Measurements from ENCODE around the gene CACNA1C.

CACNA1C gene

DNA sequence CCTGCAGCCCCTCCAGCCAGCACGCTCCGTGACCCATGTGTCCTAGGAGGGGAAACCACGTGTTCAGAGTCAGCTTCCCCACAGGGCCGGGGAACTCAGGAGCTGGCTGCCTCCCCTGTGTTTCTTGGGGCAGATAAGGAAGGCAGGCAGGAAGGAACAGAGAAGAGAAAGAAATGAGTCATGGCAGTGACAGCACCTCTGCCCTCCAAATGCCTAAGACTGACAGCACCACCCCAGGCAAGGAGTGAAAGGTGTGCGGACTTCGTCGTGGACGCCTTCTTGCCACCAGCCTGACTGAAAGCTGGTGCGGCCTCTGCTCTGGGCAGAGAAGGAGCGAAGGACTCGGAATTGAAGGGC is 575.0 kb downstream of the CACNA1C start:
- no peak for DNase-seq (ENCODE audit: low spot score)
- TF ChIP-seq, protein P1, sequence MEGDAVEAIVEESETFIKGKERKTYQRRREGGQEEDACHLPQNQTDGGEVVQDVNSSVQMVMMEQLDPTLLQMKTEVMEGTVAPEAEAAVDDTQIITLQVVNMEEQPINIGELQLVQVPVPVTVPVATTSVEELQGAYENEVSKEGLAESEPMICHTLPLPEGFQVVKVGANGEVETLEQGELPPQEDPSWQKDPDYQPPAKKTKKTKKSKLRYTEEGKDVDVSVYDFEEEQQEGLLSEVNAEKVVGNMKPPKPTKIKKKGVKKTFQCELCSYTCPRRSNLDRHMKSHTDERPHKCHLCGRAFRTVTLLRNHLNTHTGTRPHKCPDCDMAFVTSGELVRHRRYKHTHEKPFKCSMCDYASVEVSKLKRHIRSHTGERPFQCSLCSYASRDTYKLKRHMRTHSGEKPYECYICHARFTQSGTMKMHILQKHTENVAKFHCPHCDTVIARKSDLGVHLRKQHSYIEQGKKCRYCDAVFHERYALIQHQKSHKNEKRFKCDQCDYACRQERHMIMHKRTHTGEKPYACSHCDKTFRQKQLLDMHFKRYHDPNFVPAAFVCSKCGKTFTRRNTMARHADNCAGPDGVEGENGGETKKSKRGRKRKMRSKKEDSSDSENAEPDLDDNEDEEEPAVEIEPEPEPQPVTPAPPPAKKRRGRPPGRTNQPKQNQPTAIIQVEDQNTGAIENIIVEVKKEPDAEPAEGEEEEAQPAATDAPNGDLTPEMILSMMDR (IDR thresholded peaks at IDR 0.05; ENCODE audit: extremely low read depth, missing control alignments): no peak

DNA sequence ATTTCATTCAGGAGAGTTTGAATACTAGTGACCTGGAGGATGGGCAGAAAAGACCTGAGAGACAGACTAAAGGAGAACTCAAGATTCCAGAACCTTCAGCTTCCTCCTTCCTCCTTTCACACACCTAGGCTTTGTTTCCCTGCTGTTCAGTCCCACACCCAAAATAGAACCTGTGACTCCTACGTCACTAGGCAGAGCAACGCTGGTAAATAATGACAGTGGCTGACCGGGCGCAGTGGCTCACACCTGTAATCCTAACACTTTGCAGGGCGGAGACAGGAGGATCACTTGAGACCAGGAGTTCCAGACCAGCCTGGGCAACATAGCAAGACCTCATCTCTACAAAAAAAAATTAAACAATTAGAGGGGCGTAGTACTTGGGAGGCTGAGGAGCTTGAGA is 575.6 kb downstream of the CACNA1C start:
- DNase-seq (ENCODE audit: low spot score): no peak
- TF ChIP-seq, protein P1 (IDR thresholded peaks at IDR 0.05; ENCODE audit: extremely low read depth, missing control alignments): no peak

DNA sequence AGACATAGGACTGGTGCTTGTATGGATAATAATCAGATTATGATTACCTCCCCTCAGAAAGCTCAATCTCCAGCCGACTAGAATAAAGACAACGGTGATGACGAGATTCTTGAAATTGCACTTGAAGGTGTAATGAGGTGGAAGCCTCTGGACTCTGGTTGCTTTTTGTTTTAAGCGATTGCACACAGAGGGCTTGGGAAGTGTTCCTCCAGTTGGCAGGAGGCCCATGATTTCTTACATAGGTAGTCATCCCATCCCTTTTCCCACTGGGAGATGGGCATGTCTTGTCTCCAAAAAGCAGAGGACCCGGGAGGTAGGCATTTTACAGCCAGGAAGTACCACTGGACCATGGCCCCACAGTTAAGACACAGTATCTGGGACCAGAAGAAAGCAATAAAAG is 576.3 kb downstream of the CACNA1C start:
- TF ChIP-seq, protein P1 (IDR thresholded peaks at IDR 0.05; ENCODE audit: extremely low read depth, missing control alignments): no peak
- DNase-seq (ENCODE audit: low spot score): no peak

DNA sequence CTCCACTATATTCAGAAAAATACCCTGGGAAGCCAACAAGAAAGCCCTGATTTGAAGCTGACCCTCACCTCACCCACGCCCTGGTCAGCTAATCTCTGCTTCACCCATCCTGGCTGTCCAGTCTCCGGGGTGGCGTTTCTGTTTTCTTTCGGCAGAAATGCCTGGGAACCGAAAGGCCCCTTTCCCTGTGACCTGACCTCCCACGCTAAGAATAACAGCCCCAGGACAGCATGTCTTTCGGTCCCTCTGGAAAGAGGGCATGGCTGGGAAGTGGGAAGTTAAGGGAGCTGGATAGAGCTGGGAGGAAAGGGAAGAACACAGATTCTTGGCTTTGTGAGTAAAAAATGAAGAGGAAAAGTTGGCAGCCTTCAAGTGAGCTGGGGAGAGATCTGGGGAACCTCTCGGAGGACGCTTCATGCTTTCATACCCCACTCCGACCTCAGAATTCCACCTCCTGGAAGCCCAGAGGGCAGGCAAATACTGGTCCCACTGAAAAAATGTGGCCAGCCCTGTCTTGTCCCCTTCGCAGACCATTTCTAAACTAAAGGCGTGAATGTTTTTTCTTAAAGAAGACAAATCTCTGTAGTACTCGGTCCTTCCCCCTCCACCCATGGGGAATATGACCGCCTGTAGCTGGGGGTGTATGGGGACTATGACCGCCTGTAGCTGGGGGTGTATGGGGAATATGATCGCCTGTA is 579.0 kb downstream of the CACNA1C start:
- no peak for DNase-seq (ENCODE audit: low spot score)
- TF ChIP-seq, protein P1 (IDR thresholded peaks at IDR 0.05; ENCODE audit: extremely low read depth, missing control alignments): no peak

DNA sequence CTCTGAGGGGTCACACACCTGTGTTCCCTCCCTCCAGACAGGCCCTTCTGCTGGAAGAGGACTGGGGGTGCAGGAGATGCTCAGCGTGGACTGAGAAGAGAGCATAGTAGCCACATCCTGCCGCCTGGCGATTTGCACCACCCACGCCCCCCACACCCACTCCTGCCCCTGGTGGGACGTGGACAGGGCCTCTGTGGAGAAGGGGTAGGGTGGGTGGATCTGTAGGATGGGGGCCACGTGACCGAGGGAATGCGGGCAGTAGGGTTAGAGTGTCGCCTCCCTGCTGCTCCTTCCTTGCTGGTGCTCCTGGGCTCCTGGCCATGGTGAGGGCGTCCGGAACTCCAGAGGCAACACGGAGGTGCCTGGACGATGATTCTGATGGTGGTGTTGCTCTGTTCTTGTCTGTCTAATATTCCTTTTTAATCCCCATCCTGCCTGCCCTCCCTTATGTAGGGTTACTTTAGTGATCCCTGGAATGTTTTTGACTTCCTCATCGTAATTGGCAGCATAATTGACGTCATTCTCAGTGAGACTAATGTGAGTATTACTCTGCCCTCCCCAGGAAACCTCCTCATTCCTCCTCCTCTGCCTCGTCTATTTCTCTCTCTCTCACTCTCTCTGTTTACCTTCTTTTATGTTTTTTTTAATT is 580.5 kb downstream of the CACNA1C start:
- no peak for DNase-seq (ENCODE audit: low spot score)
- TF ChIP-seq, protein P1 (IDR thresholded peaks at IDR 0.05; ENCODE audit: extremely low read depth, missing control alignments): no peak

DNA sequence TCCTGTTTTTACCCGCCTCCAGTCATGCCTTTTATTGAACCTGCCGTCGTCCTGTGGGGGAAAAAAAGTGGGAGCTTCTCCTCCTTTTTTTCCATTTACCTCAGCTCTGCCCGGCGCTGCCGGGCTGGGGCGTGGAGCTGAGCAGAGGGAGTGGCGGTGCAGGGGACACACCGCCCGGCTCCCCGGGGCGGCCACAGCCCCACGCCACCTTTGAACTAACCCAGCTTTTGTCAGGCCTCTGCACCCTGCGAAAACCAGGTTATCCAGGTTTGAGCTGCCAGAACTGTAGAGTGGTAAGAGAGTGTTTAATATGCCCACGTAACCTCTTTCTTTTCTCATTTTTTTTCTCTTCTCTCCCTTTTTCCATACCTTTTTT is 581.0 kb downstream of the CACNA1C start:
- TF ChIP-seq, protein P1 (IDR thresholded peaks at IDR 0.05; ENCODE audit: extremely low read depth, missing control alignments): no peak

DNA sequence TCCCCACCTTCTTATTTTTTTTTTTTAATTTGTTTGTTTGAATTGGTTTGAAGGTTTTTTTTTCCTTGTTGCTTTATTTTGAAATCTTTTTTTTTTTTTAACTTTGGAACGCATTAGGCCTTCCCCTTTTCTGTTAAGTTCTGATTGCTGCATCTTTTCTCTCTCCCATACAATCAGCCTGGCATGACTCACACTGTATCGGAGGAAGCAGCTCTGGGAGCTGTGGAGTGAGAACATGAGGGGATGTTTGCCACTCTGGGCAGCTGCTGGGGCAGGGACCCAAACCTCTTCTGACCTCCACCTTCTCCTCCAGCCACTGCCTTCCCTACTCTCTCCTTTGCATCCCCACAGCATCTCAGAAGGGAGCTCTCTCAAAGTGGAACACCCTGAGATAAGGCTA is 581.7 kb downstream of the CACNA1C start:
- no peak for DNase-seq (ENCODE audit: low spot score)
- TF ChIP-seq, protein P1 (IDR thresholded peaks at IDR 0.05; ENCODE audit: extremely low read depth, missing control alignments): no peak

More for the DNA sequence above, 581.0 kb downstream of the CACNA1C start:
- DNase-seq (ENCODE audit: low spot score): no peak

All from GM20000 (cell line).